ENCODE results near the gene RASA2. TPM values are rescaled to one million over a fixed set of nuclear protein-coding genes. Genes with fewer than 3 reads are reported as not detected.

The RASA2 gene
- total RNA-seq, 1 experiment from 2014 or later: 14.5 TPM

DNA sequence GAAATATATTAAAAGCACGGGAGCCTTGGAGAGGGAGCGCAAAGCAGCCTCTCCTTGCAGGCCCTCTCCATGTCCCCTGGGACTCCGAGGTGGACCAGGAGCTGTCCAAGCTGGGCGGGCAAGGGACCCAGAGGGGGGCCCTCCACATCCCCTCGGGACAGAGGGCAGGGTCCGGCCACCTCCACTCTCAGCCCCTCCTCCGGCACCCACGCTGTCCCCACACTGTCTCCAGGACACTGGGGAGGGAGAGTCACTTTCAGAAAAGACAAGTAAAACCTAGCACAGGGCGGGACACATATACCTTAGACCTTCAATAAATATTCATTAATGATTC lies 173.8 kb downstream of the RASA2 start:
- no peak overlapping the region for H3K27ac ChIP-seq (ENCODE audit: low read length)
- H3K4me3 ChIP-seq (ENCODE audit: low read depth in 2 of 2, low read length in 2 of 2): peak overlapping the region; percentile 49 to 55
- CTCF ChIA-PET: no interaction called here
- ATAC-seq: peak; percentile 22
- DNase-seq (ENCODE audit: low read depth, low spot score): no peak
- no peaks in the 10 kb centered on the region; the same call in 1 of the 2 replicates for H3K4me1 ChIP-seq (ENCODE audit: control insufficient read depth, insufficient read depth, low read length)
- H3K27me3 ChIP-seq (ENCODE audit: control insufficient read depth, insufficient read depth, low read length): peaks cover 45% of the 10 kb centered on the region
- peaks cover 9% of the 10 kb centered on the region; the same call in 1 of the 2 replicates for H3K9me3 ChIP-seq (ENCODE audit: control insufficient read depth, insufficient read depth, low read depth, low read length)
- intact Hi-C loops (cut with micrococcal nuclease; ENCODE audit: unreplicated experiment): no loop called here
- H3K36me3 ChIP-seq (ENCODE audit: control insufficient read depth, insufficient read depth, low read length): no peaks in the 10 kb centered on the region
- POLR2A ChIA-PET: interaction anchor here (0.6 kb wide), 1 partner anchor 11 kb away, joined by 5 read pairs; no protein-coding TSS in a partner anchor
- TF ChIP-seq SIN3A (IDR thresholded peaks at IDR 0.05; ENCODE audit: borderline replicate concordance, insufficient read depth, low read depth, low read length) (no peak), POLR2AphosphoS5 (IDR thresholded peaks at IDR 0.05; ENCODE audit: low read depth, low read length) (no peak)
- TF ChIP-seq, protein P1, sequence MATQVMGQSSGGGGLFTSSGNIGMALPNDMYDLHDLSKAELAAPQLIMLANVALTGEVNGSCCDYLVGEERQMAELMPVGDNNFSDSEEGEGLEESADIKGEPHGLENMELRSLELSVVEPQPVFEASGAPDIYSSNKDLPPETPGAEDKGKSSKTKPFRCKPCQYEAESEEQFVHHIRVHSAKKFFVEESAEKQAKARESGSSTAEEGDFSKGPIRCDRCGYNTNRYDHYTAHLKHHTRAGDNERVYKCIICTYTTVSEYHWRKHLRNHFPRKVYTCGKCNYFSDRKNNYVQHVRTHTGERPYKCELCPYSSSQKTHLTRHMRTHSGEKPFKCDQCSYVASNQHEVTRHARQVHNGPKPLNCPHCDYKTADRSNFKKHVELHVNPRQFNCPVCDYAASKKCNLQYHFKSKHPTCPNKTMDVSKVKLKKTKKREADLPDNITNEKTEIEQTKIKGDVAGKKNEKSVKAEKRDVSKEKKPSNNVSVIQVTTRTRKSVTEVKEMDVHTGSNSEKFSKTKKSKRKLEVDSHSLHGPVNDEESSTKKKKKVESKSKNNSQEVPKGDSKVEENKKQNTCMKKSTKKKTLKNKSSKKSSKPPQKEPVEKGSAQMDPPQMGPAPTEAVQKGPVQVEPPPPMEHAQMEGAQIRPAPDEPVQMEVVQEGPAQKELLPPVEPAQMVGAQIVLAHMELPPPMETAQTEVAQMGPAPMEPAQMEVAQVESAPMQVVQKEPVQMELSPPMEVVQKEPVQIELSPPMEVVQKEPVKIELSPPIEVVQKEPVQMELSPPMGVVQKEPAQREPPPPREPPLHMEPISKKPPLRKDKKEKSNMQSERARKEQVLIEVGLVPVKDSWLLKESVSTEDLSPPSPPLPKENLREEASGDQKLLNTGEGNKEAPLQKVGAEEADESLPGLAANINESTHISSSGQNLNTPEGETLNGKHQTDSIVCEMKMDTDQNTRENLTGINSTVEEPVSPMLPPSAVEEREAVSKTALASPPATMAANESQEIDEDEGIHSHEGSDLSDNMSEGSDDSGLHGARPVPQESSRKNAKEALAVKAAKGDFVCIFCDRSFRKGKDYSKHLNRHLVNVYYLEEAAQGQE (IDR thresholded peaks at IDR 0.05; ENCODE audit: insufficient read depth in 1 of 2, low read depth in 2 of 2, low read length in 1 of 2): 0 out of 4 replicates have a peak, but pooled peaks of 1 of the 2 experiments have one; percentile 0
- TF ChIP-seq, protein P2, sequence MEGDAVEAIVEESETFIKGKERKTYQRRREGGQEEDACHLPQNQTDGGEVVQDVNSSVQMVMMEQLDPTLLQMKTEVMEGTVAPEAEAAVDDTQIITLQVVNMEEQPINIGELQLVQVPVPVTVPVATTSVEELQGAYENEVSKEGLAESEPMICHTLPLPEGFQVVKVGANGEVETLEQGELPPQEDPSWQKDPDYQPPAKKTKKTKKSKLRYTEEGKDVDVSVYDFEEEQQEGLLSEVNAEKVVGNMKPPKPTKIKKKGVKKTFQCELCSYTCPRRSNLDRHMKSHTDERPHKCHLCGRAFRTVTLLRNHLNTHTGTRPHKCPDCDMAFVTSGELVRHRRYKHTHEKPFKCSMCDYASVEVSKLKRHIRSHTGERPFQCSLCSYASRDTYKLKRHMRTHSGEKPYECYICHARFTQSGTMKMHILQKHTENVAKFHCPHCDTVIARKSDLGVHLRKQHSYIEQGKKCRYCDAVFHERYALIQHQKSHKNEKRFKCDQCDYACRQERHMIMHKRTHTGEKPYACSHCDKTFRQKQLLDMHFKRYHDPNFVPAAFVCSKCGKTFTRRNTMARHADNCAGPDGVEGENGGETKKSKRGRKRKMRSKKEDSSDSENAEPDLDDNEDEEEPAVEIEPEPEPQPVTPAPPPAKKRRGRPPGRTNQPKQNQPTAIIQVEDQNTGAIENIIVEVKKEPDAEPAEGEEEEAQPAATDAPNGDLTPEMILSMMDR (IDR thresholded peaks at IDR 0.05): no peak
- no TSS peak for BruUV-seq (replicated peaks)
- in situ Hi-C loops (cut with HindIII; ENCODE audit: low pct_unique_long_range_greater_than_20kb, low sequenced_read_pairs): no loop called here

DNA sequence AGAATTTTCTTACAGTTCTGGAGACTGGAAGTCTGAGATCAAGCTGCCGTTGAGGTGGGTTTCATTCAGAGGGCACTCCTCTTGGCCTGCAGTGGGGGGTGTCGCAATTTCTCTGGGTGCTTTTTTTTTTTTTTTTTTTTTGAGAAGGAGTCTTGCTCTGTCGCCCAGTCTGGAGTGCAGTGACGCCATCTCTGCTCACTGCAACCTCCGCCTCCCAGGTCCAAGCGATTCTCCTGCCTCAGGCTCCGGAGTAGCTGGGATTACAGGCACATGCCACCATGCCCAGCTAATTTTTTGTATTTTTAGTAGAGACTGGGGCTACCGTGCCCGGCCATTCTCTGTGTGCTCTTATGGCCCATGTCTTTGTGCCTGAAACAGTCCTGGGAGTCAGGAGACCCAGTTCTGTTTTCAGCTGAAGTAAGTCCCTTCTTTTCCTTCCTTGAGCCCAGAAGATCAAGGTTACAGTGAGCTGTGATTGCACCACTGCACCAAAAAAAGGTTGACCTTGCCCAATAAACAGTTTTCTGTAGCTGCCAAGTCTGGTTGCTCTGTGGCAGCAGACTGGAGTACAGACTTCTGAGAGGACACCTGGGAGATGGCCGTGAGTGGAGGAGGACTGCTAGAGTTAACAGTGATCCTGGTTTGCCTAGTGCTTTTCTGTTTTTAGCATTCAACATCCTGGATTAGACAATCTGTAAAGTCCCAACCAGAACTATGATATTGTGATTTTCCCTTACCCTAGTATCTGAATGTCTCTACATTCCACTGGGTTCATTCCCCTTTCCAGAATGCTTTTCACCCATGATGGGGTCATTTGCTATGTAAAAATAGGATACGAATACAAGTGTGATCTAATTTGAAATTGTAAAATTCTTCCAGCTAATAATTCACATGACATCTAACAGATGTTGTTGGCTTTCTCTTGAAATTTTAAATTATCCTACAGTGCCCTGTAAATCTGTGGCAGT lies 174.7 kb downstream of the RASA2 start:
- ChIA-PET CTCF (no interaction called here), POLR2A (interaction anchor here (0.6 kb wide), 1 partner anchor 12 kb away, joined by 5 read pairs; no protein-coding TSS in a partner anchor)
- Histone ChIP-seq H3K4me1 (ENCODE audit: control insufficient read depth, insufficient read depth, low read length) (no peaks in the 10 kb centered on the region; the same call in 1 of the 2 replicates), H3K27ac (ENCODE audit: low read length) (no peak overlapping the region), H3K9me3 (ENCODE audit: control insufficient read depth, insufficient read depth, low read depth, low read length) (peaks cover 9% of the 10 kb centered on the region; the same call in 1 of the 2 replicates), H3K4me3 (ENCODE audit: low read depth in 2 of 2, low read length in 2 of 2) (no peak overlapping the region), H3K36me3 (ENCODE audit: control insufficient read depth, insufficient read depth, low read length) (no peaks in the 10 kb centered on the region), H3K27me3 (ENCODE audit: control insufficient read depth, insufficient read depth, low read length) (peaks cover 45% of the 10 kb centered on the region)
- ATAC-seq: no peak
- no TSS peak for BruUV-seq (replicated peaks)
- in situ Hi-C loops (cut with HindIII; ENCODE audit: low pct_unique_long_range_greater_than_20kb, low sequenced_read_pairs) (no loop called here), intact Hi-C loops (cut with micrococcal nuclease; ENCODE audit: unreplicated experiment) (no loop called here)
- no peak for TF ChIP-seq TCF7L2 (IDR thresholded peaks at IDR 0.05; ENCODE audit: low read depth, low read length)
- TF ChIP-seq, protein P2 (IDR thresholded peaks at IDR 0.05): no peak
- no peak for TF ChIP-seq POLR2AphosphoS5 (IDR thresholded peaks at IDR 0.05; ENCODE audit: low read depth, low read length)
- TF ChIP-seq SIN3A (IDR thresholded peaks at IDR 0.05; ENCODE audit: borderline replicate concordance, insufficient read depth, low read depth, low read length): no peak
- TF ChIP-seq, protein P1 (IDR thresholded peaks at IDR 0.05; ENCODE audit: insufficient read depth in 1 of 2, low read depth in 2 of 2, low read length in 1 of 2): no peak
- DNase-seq (ENCODE audit: low read depth, low spot score): no peak
